ENCODE data around the gene CHRDL2. TPM values are rescaled to one million over a fixed set of nuclear protein-coding genes. Genes with fewer than 3 reads are reported as not detected.

Gene CHRDL2
- total RNA-seq, 1 donor from 2014 or later, result 1.2 TPM

DNA sequence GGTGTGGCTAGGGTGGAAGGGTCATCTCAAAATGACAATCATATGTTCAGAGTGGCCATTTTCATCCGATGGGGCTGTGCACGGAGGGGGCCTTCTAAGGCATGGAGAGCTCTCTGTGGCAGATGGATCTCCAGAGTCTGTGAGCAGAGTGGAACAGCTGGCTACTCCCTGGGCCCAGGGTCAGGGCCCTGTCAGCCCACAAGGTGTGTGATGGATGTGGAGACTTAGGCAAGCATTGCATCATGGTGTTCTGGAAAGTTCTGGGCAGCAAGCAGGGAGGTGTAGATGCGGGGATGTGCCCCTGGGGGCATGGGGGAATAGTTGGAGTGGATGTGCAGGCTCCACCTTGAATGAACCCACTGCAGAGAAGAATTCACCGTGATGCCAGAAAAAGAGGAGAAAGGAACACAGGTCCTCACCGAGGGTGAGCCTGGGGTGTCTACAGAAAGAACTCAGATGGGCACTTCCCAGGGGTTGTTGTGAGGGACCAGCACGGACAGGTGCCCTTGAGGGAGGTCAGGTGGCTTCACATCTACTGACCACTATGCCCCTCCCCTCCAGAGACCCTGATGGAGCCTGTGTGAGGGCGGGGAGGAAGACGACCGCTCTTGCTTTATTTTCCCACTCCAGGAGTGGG lies 51.1 kb downstream of the CHRDL2 start:
- H3K4me1 ChIP-seq, result peaks cover 9% of the 10 kb centered on the region
- TF ChIP-seq, protein P1, sequence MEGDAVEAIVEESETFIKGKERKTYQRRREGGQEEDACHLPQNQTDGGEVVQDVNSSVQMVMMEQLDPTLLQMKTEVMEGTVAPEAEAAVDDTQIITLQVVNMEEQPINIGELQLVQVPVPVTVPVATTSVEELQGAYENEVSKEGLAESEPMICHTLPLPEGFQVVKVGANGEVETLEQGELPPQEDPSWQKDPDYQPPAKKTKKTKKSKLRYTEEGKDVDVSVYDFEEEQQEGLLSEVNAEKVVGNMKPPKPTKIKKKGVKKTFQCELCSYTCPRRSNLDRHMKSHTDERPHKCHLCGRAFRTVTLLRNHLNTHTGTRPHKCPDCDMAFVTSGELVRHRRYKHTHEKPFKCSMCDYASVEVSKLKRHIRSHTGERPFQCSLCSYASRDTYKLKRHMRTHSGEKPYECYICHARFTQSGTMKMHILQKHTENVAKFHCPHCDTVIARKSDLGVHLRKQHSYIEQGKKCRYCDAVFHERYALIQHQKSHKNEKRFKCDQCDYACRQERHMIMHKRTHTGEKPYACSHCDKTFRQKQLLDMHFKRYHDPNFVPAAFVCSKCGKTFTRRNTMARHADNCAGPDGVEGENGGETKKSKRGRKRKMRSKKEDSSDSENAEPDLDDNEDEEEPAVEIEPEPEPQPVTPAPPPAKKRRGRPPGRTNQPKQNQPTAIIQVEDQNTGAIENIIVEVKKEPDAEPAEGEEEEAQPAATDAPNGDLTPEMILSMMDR (IDR thresholded peaks at IDR 0.05), result no peak
- DNase-seq, result no peak
- H3K9me3 ChIP-seq, result no peaks in the 10 kb centered on the region
- H3K27ac ChIP-seq, result no peak overlapping the region
- H3K36me3 ChIP-seq, result no peaks in the 10 kb centered on the region
- intact Hi-C loops (cut with DNase I), result no loop called here
- H3K4me3 ChIP-seq, result no peak overlapping the region
- H3K27me3 ChIP-seq (ENCODE audit: low read depth), result peaks cover 4% of the 10 kb centered on the region
- no peak for ATAC-seq

DNA sequence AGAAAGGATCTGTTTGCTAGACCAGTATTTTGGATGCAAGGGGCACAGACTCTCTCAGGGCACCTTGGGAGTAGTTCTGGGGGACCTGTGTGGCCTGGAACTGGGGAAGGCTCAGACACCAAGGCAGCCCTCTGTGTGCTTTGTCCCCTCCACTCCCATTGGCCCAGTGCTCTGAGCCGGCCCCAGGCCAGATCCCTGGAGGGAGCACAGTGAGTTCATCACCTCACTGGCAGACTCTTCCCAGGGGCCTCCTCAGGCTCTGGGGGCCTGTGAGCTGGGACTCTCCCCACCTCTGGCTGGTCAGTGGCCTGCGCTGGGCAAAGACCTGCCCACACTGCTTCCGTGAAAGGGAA lies 51.7 kb downstream of the CHRDL2 start:
- Histone ChIP-seq H3K9me3 (no peaks in the 10 kb centered on the region), H3K4me3 (no peak overlapping the region), H3K27ac (no peak overlapping the region), H3K27me3 (ENCODE audit: low read depth) (peaks cover 4% of the 10 kb centered on the region), H3K36me3 (no peaks in the 10 kb centered on the region), H3K4me1 (peaks cover 9% of the 10 kb centered on the region)
- TF ChIP-seq, protein P1 (IDR thresholded peaks at IDR 0.05), result no peak
- DNase-seq (no peak), ATAC-seq (no peak)
- intact Hi-C loops (cut with DNase I), result no loop called here

DNA sequence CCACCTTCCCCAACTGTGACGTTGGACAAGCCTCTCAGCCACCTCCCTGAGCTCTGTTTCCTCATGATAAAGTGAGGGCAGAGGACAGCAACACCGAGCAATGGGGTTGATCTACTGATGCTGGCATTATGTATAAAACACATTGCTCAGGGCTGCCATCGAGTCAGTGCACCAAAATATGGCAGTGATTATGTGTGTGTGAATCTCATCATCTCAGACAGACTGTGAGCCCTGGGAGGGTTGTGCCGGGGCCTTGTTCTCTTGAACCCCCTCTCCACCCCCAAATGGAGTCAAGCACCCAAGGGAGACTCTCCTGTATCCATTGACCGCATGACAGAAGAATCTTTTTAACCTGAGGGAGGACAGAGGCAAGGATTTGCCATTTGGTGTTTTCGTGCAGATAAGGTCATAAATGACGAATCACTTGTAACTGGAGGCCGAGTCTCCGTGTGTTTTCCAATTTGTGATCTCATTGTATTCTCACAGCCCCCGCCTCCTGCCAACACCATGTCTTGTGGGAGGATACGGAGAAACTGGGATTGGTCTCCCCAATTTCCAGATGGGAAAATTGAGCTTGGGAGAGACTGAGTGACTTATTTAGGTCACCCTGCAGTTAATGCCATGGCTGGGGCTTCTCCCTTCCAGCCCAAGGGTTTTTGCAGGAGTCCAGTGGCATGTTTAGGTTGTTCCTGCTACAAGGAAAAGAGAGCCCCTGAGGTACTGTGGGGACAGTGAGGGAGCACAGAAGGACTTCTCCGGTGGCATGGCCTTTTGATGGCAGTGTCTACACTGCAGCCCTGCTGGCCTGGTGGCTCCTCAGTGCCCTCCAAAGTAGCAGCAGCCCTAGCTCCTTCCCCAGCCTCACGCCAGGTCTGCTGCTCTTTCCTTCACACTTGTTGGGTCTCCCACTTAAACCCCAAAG lies 52.4 kb downstream of the CHRDL2 start:
- TF ChIP-seq, protein P1 (IDR thresholded peaks at IDR 0.05), result no peak
- peaks cover 4% of the 10 kb centered on the region for H3K4me1 ChIP-seq
- no peaks in the 10 kb centered on the region for H3K36me3 ChIP-seq
- peaks cover 2% of the 10 kb centered on the region for H3K27me3 ChIP-seq (ENCODE audit: low read depth)
- no peak overlapping the region for H3K4me3 ChIP-seq
- H3K9me3 ChIP-seq, result no peaks in the 10 kb centered on the region
- no peak for ATAC-seq
- intact Hi-C loops (cut with DNase I), result no loop called here
- H3K27ac ChIP-seq, result no peak overlapping the region
- no peak for DNase-seq

DNA sequence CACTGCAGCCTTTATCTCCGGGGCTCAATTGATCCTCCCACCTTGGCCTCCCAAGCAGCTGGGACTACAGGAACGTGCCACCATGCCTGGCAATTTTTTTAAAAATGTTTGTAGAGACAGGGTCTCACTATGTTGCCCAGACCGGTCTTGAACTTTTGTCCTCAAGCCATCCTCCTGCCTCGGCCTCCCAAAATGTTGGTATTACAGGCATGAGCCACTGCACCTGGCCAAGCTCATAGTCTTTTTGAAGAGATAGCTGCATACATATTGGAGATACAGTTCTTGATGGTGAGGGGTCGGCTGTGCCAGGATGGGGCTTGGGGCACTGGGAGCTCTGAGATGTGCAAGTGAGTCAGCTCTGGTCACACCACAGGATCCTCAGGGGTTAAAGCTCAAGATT lies 53.2 kb downstream of the CHRDL2 start:
- DNase-seq (no peak), ATAC-seq (no peak)
- Histone ChIP-seq H3K27me3 (ENCODE audit: low read depth) (no peaks in the 10 kb centered on the region), H3K36me3 (no peaks in the 10 kb centered on the region), H3K27ac (no peak overlapping the region), H3K4me1 (no peaks in the 10 kb centered on the region), H3K9me3 (no peaks in the 10 kb centered on the region), H3K4me3 (no peak overlapping the region)
- intact Hi-C loops (cut with DNase I), result no loop called here
- TF ChIP-seq, protein P1 (IDR thresholded peaks at IDR 0.05), result no peak

DNA sequence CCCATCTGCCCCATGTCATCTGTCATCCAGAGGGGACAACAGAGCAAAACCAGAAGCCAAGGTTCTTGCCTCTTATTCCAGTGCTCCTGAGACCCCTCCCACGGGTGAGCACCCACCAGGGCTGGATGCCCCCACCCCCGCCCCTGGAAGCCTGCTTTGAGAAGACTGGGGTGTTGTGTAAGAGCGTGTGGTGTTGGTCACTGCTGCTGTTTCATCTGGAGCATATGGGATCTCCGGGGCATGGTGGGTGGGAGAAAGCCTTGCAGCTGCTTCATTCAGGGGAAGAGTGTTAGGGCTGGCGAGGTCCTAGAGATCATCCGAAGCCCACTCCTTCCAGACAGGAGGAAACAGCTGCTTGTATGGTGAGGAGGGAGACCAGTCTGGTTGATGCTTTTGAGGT lies 54.1 kb downstream of the CHRDL2 start:
- no peak for ATAC-seq
- H3K9me3 ChIP-seq, result no peaks in the 10 kb centered on the region
- no peak overlapping the region for H3K4me3 ChIP-seq
- H3K4me1 ChIP-seq, result no peaks in the 10 kb centered on the region
- DNase-seq, result no peak
- H3K27me3 ChIP-seq (ENCODE audit: low read depth), result no peaks in the 10 kb centered on the region
- intact Hi-C loops (cut with DNase I), result no loop called here
- no peak overlapping the region for H3K27ac ChIP-seq
- no peaks in the 10 kb centered on the region for H3K36me3 ChIP-seq
- TF ChIP-seq, protein P1 (IDR thresholded peaks at IDR 0.05), result no peak
